22Rv1 (cell line): ENCODE results near the gene KIF25.

ENCODE experiments used
- CTCF ChIP-seq: fragments of 450-650 bp; IDR thresholded peaks from 2 replicates; pipeline ENCODE4 v1.5.1; 2017; ENCODE audit warnings: mild to moderate bottlenecking
- ZFX ChIP-seq: fragments of 450-650 bp; IDR thresholded peaks from 2 replicates; pipeline ENCODE4 v1.6.1; 2017; ENCODE audit warnings: antibody characterized with exemption, borderline replicate concordance

GRCh38 chr6:168055696-168056489 lies 58.4 kb downstream of the KIF25 start:
- TF ChIP-seq CTCF (no peak), ZFX (no peak)
